ENCODE data around the gene SEPTIN10. TPM values are rescaled to one million over a fixed set of nuclear protein-coding genes. Genes with fewer than 3 reads are reported as not detected.

The SEPTIN10 gene
- total RNA-seq, 1 donor from 2014 or later, result 90.8 TPM

- peak overlapping the region; percentile 8 for H3K4me3 Mint-ChIP-seq (ENCODE audit: unreplicated experiment)
Observed at GRCh38 chr2:109594246-109594885, 19.4 kb downstream of the SEPTIN10 start.

GRCh38 chr2:109592905-109593304 is 20.9 kb downstream of the SEPTIN10 start:
- H3K4me2 ChIP-seq (ENCODE audit: low read length), result no peak overlapping the region
- no peaks in the 10 kb centered on the region for H3K9me3 ChIP-seq (ENCODE audit: insufficient read depth, low read depth, low read length)
- Mint-ChIP-seq H3K9me3 (ENCODE audit: unreplicated experiment) (no peaks in the 10 kb centered on the region), H3K4me1 (ENCODE audit: low read depth, unreplicated experiment) (peaks cover 18% of the 10 kb centered on the region), H3K27me3 (ENCODE audit: low read depth, unreplicated experiment) (no peaks in the 10 kb centered on the region), H3K4me3 (ENCODE audit: unreplicated experiment) (no peak overlapping the region), H3K36me3 (ENCODE audit: low read depth, unreplicated experiment) (peaks cover 6% of the 10 kb centered on the region), H3K27ac (ENCODE audit: unreplicated experiment) (no peak overlapping the region)
- H3K79me2 ChIP-seq (ENCODE audit: insufficient read depth, low read length), result peaks cover 96% of the 10 kb centered on the region
- no peak overlapping the region for H3K4me3 ChIP-seq (ENCODE audit: insufficient read depth, low read depth, low read length)
- FAIRE-seq (no peak), DNase-seq (ENCODE audit: low read depth) (no peak)
- no peak overlapping the region for H2AFZ ChIP-seq (ENCODE audit: low read depth, low read length)
- no peaks in the 10 kb centered on the region for H3K27me3 ChIP-seq (ENCODE audit: insufficient read depth, low read length)
- peaks cover 53% of the 10 kb centered on the region for H4K20me1 ChIP-seq (ENCODE audit: insufficient read depth, low read length)
- no peaks in the 10 kb centered on the region for H3K36me3 ChIP-seq (ENCODE audit: insufficient read depth, low read length)
- no peak for TF ChIP-seq EZH2 (IDR thresholded peaks at IDR 0.05; ENCODE audit: insufficient read depth, low read length)
- TF ChIP-seq CTCF (IDR thresholded peaks at IDR 0.05; ENCODE audit: insufficient read depth, low read depth, low read length), result no peak
- no peak overlapping the region for H3K27ac ChIP-seq (ENCODE audit: low read depth, low read length)
- no peak overlapping the region for H3K9ac ChIP-seq (ENCODE audit: low read length)
- H3K4me1 ChIP-seq (ENCODE audit: insufficient read depth, low read length), result no peaks in the 10 kb centered on the region

More at GRCh38 chr2:109594246-109594885, 19.4 kb downstream of the SEPTIN10 start:
- no peaks in the 10 kb centered on the region for H3K27me3 Mint-ChIP-seq (ENCODE audit: low read depth, unreplicated experiment)
- no peak overlapping the region for H2AFZ ChIP-seq (ENCODE audit: low read depth, low read length)
- H4K20me1 ChIP-seq (ENCODE audit: insufficient read depth, low read length), result peaks cover 57% of the 10 kb centered on the region
- peak overlapping the region; percentile 41 for H3K27ac Mint-ChIP-seq (ENCODE audit: unreplicated experiment)
- H3K36me3 Mint-ChIP-seq (ENCODE audit: low read depth, unreplicated experiment), result peaks cover 3% of the 10 kb centered on the region
- H3K79me2 ChIP-seq (ENCODE audit: insufficient read depth, low read length), result peaks cover 98% of the 10 kb centered on the region
- no peaks in the 10 kb centered on the region for H3K4me1 ChIP-seq (ENCODE audit: insufficient read depth, low read length)
- H3K36me3 ChIP-seq (ENCODE audit: insufficient read depth, low read length), result no peaks in the 10 kb centered on the region
- no peak overlapping the region for H3K27ac ChIP-seq (ENCODE audit: low read depth, low read length)
- H3K9ac ChIP-seq (ENCODE audit: low read length), result no peak overlapping the region
- TF ChIP-seq EZH2 (IDR thresholded peaks at IDR 0.05; ENCODE audit: insufficient read depth, low read length) (no peak), CTCF (IDR thresholded peaks at IDR 0.05; ENCODE audit: insufficient read depth, low read depth, low read length) (no peak)
- no peaks in the 10 kb centered on the region for H3K9me3 Mint-ChIP-seq (ENCODE audit: unreplicated experiment)
- no peak for FAIRE-seq
- no peak for DNase-seq (ENCODE audit: low read depth)
- H3K4me1 Mint-ChIP-seq (ENCODE audit: low read depth, unreplicated experiment), result peaks cover 18% of the 10 kb centered on the region
- no peak overlapping the region for H3K4me3 ChIP-seq (ENCODE audit: insufficient read depth, low read depth, low read length)
- H3K4me2 ChIP-seq (ENCODE audit: low read length), result no peak overlapping the region
- H3K27me3 ChIP-seq (ENCODE audit: insufficient read depth, low read length), result no peaks in the 10 kb centered on the region
- H3K9me3 ChIP-seq (ENCODE audit: insufficient read depth, low read depth, low read length), result no peaks in the 10 kb centered on the region

GRCh38 chr2:109591206-109591605 is 22.6 kb downstream of the SEPTIN10 start:
- Mint-ChIP-seq H3K27me3 (ENCODE audit: low read depth, unreplicated experiment) (no peaks in the 10 kb centered on the region), H3K36me3 (ENCODE audit: low read depth, unreplicated experiment) (peaks cover 12% of the 10 kb centered on the region), H3K9me3 (ENCODE audit: unreplicated experiment) (no peaks in the 10 kb centered on the region), H3K27ac (ENCODE audit: unreplicated experiment) (no peak overlapping the region), H3K4me3 (ENCODE audit: unreplicated experiment) (no peak overlapping the region), H3K4me1 (ENCODE audit: low read depth, unreplicated experiment) (peaks cover 18% of the 10 kb centered on the region)
- no peak for DNase-seq (ENCODE audit: low read depth)
- TF ChIP-seq CTCF (IDR thresholded peaks at IDR 0.05; ENCODE audit: insufficient read depth, low read depth, low read length) (no peak), EZH2 (IDR thresholded peaks at IDR 0.05; ENCODE audit: insufficient read depth, low read length) (no peak)
- peaks cover 47% of the 10 kb centered on the region for H4K20me1 ChIP-seq (ENCODE audit: insufficient read depth, low read length)
- H3K27me3 ChIP-seq (ENCODE audit: insufficient read depth, low read length), result no peaks in the 10 kb centered on the region
- H2AFZ ChIP-seq (ENCODE audit: low read depth, low read length), result no peak overlapping the region
- H3K4me1 ChIP-seq (ENCODE audit: insufficient read depth, low read length), result no peaks in the 10 kb centered on the region
- H3K4me2 ChIP-seq (ENCODE audit: low read length), result no peak overlapping the region
- no peaks in the 10 kb centered on the region for H3K36me3 ChIP-seq (ENCODE audit: insufficient read depth, low read length)
- peaks cover 91% of the 10 kb centered on the region for H3K79me2 ChIP-seq (ENCODE audit: insufficient read depth, low read length)
- no peaks in the 10 kb centered on the region for H3K9me3 ChIP-seq (ENCODE audit: insufficient read depth, low read depth, low read length)
- H3K9ac ChIP-seq (ENCODE audit: low read length), result no peak overlapping the region
- H3K4me3 ChIP-seq (ENCODE audit: insufficient read depth, low read depth, low read length), result no peak overlapping the region
- no peak for FAIRE-seq
- no peak overlapping the region for H3K27ac ChIP-seq (ENCODE audit: low read depth, low read length)

Measured in astrocyte (in vitro differentiated cells and primary cell).